Ovary (tissue), 3 donors: ENCODE measurements around the gene NCCRP1.

Source experiments
- EP300 ChIP-seq: sonication (generic); formaldehyde crosslinking; IDR thresholded peaks from one replicate; pipeline ENCODE4 v1.6.1; 2017; ENCODE audit warnings: antibody characterized with exemption
- POLR2A ChIP-seq: fragments of 450-650 bp; IDR thresholded peaks from one replicate; pipeline ENCODE4 v1.6.1; 2017; ENCODE audit warnings: antibody characterized with exemption, mild to moderate bottlenecking, moderate library complexity
- TF ChIP-seq, protein P1 (sequence below), 3 donors: fragments of 450-650 bp in 2 of 3; fragments of 200-600 bp in 1 of 3; IDR thresholded peaks; one replicate each; pipeline versions ENCODE4 v1.5.1 to v1.8.0; 2016 to 2022; ENCODE audit warnings: antibody characterized with exemption in 3 of 3, mild to moderate bottlenecking in 1 of 3
- donor health status: DM: no; HTN: no; CAD: no.

DNA sequence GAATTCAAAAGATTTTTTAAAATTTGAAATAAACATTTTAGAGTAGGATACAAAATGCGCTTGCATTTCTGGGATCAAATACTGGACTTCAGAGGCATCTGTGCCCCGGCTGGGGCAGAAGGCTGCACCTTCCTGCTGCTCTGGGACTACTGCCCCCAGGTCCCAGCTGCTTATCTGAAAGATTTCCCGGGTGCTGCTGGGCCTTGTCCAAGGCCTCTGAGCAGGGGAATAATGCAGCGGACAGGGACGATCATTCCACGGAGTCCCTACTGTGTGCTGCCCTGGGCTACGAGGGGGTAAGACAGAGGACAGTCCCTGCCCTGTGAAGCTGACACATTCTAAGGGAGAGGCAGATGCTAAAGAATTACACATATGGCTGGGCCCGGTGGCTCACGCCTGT, 33.1 kb upstream of the NCCRP1 start:
- TF ChIP-seq, protein P1, sequence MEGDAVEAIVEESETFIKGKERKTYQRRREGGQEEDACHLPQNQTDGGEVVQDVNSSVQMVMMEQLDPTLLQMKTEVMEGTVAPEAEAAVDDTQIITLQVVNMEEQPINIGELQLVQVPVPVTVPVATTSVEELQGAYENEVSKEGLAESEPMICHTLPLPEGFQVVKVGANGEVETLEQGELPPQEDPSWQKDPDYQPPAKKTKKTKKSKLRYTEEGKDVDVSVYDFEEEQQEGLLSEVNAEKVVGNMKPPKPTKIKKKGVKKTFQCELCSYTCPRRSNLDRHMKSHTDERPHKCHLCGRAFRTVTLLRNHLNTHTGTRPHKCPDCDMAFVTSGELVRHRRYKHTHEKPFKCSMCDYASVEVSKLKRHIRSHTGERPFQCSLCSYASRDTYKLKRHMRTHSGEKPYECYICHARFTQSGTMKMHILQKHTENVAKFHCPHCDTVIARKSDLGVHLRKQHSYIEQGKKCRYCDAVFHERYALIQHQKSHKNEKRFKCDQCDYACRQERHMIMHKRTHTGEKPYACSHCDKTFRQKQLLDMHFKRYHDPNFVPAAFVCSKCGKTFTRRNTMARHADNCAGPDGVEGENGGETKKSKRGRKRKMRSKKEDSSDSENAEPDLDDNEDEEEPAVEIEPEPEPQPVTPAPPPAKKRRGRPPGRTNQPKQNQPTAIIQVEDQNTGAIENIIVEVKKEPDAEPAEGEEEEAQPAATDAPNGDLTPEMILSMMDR (IDR thresholded peaks at IDR 0.05), result no peak
- no peak for TF ChIP-seq EP300
- TF ChIP-seq POLR2A, result no peak
